Lower leg skin (tissue), 4 donors: ENCODE data around the gene MCAT. TPM values are rescaled to one million over a fixed set of nuclear protein-coding genes. Genes with fewer than 3 reads are reported as not detected.
"Not testable (repeated sequence)": the region's sequence is repeated elsewhere in the genome, so short reads cannot be mapped to it uniquely, and the experiment has no call there.

Source experiments
- DNase-seq, 2 donors: peaks; one replicate each; pipeline ENCODE4 v3.0.0-alpha.2; 2019; ENCODE audit warnings: low spot score in 2 of 2
- H3K4me3 ChIP-seq: fragments of 200-600 bp; sonication (generic); 2 replicates; pipeline ENCODE4 v1.5.1; 2017; ENCODE audit warnings: mild to moderate bottlenecking, low read depth; ENCODE audit not compliant: poor library complexity, severe bottlenecking
- CTCF ChIP-seq, 3 donors: fragments of 450-650 bp; IDR thresholded peaks; one replicate each; pipeline ENCODE4 v1.5.1; 2016; ENCODE audit warnings: antibody characterized with exemption in 3 of 3, mild to moderate bottlenecking in 3 of 3, moderate library complexity in 2 of 3
- POLR2A ChIP-seq, 2 donors: fragments of 450-650 bp; IDR thresholded peaks; one replicate each; pipeline ENCODE4 v1.6.1; 2016 to 2017; ENCODE audit warnings: antibody characterized with exemption in 2 of 2, mild to moderate bottlenecking in 1 of 2, moderate library complexity in 1 of 2
- WGBS, 2 donors: methylation state at CpG; one replicate each; pipeline ENCODE4 v1.1.5; 2018; 5-methylcytosine and 5-hydroxymethylcytosine counted together
- intact Hi-C: fragments of 100-400 bp; cut with DNase I; formaldehyde crosslinking; loops from one replicate; pipeline ENCODE4 v1.15.0; 2023; ENCODE audit warnings: low total_unique reads
- total RNA-seq, 4 donors: library from RNA; depleted of rRNA; stranded (reverse); fragments of >200 nt; gene quantifications; one replicate each; pipeline ENCODE4 v1.1.0, GENCODE V29; 2016

The MCAT gene
- total RNA-seq, 4 donors from 2014 or later: 21.5 to 28.1 (median 25.5) TPM

GRCh38 chr22:43148581-43148980 is 5.4 kb upstream of the MCAT start:
- TF ChIP-seq CTCF (IDR thresholded peaks at IDR 0.05) (no peak), POLR2A (IDR thresholded peaks at IDR 0.05) (no peak)
- H3K4me3 ChIP-seq: no peak overlapping the region
- WGBS, 2 donors: 50 to 75% methylated on average over 4 to 6 of the region's 6 CpGs
- intact Hi-C loops: no loop called here
- no peak for DNase-seq

DNA sequence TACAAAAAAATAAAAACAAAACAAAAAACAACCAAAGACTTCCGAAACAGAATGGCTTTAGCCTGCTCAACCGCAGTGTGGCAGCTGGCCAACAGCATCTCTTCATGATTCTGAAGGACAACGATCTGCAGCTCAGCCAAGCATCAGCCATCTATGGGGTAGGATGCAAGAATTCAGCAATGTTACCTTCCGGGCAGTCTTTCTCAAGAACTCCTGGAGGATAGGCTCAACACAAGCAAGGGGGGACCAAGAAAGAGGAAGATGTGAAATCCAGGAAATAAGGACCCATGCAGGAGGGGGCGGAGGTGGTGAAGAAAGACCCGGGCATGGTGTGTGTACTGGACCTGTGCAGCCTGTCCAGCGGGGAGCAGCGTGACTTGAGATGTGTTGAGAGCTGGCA is 4.6 kb upstream of the MCAT start:
- H3K4me3 ChIP-seq: no peak overlapping the region
- TF ChIP-seq POLR2A (IDR thresholded peaks at IDR 0.05): no peak
- TF ChIP-seq CTCF (IDR thresholded peaks at IDR 0.05): no peak
- no peak for DNase-seq
- intact Hi-C loops: no loop called here
- WGBS, 2 donors: 65 to 66% methylated on average over 8 of the region's 8 CpGs

DNA sequence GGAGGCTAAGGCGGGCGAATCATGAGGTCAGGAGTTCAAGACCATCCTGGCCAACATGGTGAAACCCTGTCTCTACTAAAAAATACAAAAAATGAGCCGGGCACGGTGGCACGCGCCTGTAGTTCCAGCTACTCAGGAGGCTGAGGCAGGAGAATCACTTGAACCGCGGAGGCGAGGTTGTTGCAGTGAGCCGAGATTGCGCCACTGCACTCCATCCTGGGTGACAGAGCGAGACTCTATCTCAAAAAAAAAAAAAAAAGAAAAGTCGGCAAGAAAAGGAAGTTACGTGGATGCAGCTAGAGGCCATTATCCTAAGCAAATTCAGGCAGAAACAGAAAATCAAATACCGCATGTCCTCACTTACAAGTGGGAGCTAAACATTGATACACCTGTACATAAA is 3.1 kb upstream of the MCAT start:
- H3K4me3 ChIP-seq, DNase-seq, intact Hi-C loops: not testable (repeated sequence)
- 82 to 86% methylated on average over 15 of the region's 15 CpGs for WGBS, 2 donors

DNA sequence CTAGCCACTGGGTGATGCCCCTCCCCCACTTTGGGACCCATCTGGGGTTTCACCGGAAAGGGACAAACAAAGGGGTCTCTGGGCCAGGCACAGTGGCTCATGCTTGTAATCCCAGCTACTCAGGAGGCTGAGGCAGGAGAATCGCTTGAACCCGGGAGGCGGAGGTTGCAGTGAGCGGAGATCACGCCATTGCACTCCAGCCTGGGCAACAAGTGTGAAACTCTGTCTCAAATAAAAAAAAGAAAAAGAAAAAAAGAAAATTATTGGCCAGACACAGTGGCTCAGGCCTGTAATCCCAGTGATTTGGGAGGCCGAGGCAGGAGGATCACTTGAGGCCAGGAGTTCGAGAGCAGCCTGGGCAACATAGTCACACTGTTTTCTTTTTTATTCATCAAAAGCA is 2.2 kb upstream of the MCAT start:
- intact Hi-C loops, H3K4me3 ChIP-seq, DNase-seq: not testable (repeated sequence)
- 87 to 88% methylated on average over 8 of the region's 8 CpGs for WGBS, 2 donors

DNA sequence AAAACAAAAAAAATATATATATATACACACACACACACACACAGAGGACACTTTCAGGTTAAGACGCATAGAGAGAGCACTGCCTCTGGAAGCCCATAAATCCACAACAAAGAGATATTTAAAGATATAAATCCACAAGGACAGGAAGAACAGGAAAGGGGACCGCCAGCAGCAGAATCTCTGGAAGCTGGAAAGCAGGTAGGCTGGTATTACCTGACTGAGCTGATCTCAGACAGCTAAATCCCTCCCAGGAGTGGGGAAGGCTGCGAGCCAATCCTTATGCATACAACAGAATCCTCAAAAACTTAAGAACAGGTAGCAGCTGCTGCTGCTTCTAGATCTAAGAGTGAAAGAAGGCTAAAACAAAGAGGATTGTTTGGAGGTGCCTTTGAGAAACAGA is 1.8 kb upstream of the MCAT start:
- intact Hi-C loops: no loop called here
- DNase-seq: peak in 1 of 2 donors; percentile 41
- no peak for TF ChIP-seq POLR2A (IDR thresholded peaks at IDR 0.05)
- no peak for TF ChIP-seq CTCF (IDR thresholded peaks at IDR 0.05)
- no peak overlapping the region for H3K4me3 ChIP-seq
- WGBS, 2 donors: 37 to 54% methylated on average over 3 of the region's 3 CpGs

DNA sequence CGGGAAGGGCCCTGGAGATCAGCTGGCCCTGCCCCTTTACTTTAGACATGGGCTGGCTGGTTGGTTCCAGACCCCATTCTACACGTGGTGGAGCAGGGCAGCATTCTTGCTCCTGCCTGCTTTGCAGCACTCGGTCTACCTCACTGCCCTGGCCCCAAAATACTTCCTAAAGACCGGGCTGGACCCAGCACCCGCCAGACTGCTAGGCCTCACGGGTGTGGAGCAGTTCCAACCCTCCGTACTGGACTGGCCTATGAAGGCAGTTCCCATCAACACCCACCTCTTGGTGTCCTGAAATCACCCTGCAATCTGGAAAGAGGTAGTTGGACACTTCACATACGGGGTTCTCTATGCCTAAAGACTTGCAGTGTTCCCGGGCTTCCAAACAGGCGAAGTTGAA is 6.4 kb downstream of the MCAT start:
- WGBS, 2 donors: 64 to 81% methylated on average over 10 of the region's 10 CpGs
- no peak for TF ChIP-seq POLR2A (IDR thresholded peaks at IDR 0.05)
- TF ChIP-seq CTCF (IDR thresholded peaks at IDR 0.05): no peak
- intact Hi-C loops: no loop called here
- DNase-seq: no peak
- H3K4me3 ChIP-seq: no peak overlapping the region

GRCh38 chr22:43136255-43136654 is 6.9 kb downstream of the MCAT start:
- TF ChIP-seq CTCF (IDR thresholded peaks at IDR 0.05) (no peak), POLR2A (IDR thresholded peaks at IDR 0.05) (no peak)
- WGBS, 2 donors: 44 to 66% methylated on average over 9 of the region's 9 CpGs
- DNase-seq: no peak
- no peak overlapping the region for H3K4me3 ChIP-seq
- intact Hi-C loops: no loop called here
